Fibroblast of skin of left biceps (primary cell): ENCODE measurements around the gene AMELX.

ENCODE experiments used
- DNase-seq, 2 experiments: peaks; one replicate each; pipeline ENCODE4 v3.0.0-alpha.2; 2013; ENCODE audit warnings: low read depth in 2 of 2

The AMELX gene

GRCh38 chrX:11293113-11293512 is at the start of gene AMELX:
Gene AMELX, plus strand, starts transcription at chrX:11293413. Its CDS starts 1,376 bp downstream, at chrX:11294789.
- no peak for DNase-seq

- peak; percentile 7 to 8 for DNase-seq
Measured at GRCh38 chrX:11244636-11245035, 48.6 kb upstream of the AMELX start.

DNA sequence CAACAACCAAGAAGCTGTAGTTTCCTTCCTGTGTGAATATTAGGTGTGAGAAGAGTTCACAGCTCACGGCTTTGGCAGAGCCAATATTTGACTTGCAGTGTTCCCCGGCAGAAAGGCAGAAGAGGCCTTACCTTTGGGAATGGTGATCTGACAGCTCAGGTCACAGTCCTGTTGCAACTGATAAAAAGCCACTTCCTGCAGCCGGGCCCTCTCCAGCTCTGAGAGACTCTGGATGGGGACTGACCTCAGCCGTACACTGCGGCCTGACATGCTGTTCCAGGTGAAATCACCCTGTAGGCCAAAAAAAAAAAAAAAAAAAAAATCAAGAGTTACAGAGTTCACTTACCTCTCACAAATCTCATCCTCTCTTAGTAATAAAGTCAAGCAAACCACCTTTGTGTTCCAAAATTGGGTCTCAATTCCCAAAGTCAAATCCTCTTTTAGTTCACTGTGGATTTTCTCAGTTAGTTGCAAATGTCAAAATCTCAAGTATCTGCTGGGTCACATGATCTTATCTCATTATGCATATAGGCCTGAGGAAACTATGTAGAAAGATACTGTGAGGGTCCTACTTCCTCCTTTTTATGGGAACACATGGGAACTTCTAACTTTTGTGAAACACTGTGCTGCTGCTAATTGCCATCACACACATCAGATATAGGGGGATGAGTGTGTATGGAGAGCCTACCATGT is 38.6 kb upstream of the AMELX start:
- no peak for DNase-seq

GRCh38 chrX:11257290-11257689 is 35.9 kb upstream of the AMELX start:
- no peak for DNase-seq

- no peak for DNase-seq
Measured at GRCh38 chrX:11257711-11258110, 35.5 kb upstream of the AMELX start.

DNA sequence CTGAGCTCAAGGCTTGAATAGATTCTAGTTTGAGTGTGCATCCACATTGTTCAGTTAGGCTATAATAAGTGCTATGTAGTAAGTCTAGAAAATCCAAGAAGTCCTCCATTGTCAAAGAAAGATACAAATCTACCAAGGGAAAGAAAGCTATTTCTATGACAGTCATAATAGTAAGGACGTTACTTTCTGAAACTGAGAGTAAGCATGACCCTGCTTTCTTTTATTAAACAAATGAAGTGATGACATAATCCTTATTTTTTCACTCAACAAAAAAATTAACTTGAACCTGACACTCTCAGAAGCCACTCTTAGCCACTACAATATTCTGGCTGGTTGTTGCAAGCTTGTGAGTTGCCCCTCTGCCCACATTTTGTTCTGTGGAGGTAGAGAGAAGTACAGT is 33.8 kb upstream of the AMELX start:
- no peak for DNase-seq

DNA sequence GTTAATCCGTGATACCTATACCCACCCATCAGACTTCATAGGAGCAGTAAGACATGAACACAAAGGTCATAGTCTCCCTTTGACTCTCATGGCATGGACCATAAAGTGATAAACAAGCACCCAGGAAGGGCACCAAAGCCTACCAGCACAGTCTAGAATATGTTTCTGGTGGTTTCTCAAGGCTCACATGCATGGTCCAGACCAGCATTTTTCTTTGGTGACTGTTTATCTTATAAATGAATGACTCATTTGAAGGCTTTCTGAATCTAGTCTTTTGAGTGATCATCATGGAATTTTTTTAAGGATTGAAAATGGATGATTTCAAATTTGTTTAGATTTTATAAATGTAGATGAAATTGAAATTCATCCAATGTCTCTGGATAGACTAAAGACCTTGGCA is 32.0 kb upstream of the AMELX start:
- DNase-seq, result peak; percentile 12 to 13

DNA sequence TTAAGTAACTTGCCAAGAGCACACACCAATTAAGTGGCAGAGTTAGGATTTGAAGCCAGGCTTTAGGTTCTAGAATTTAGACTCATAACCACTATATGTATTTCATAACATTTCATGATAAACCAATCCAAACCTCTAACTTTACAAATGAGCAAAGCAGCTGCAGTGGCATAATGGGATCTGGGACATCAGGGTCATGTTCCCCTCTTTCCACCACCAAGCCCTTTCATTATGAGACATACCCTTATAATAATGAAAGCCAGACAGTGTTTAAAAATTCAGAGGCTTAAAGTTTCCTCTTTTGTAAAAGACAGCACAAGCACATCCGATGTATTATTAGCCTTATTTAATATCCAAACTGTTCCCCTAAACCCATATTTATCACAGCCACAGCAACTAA is 28.3 kb upstream of the AMELX start:
- no peak for DNase-seq

DNA sequence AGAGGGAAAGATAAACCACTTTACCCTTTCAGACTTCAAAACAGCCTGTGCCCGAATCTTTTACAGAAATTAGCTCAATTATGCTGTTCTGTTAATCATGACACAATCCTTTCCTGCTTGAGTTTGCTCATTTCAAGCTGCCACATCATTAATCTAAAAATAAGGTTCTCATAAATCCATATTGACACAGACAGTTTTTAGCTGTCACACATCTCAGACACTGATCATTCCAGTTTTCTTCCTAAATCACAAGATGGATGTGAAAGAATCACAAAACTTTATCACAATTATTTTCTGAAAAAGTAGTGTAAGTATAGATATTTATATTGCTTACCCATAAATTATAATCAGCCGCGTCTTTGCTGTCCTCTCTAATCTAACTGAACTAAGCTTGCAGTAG is 27.9 kb upstream of the AMELX start:
- DNase-seq, result no peak

GRCh38 chrX:11266573-11267003 is 26.6 kb upstream of the AMELX start:
- DNase-seq, result no peak

- DNase-seq, result peak in 1 of 2 experiments; percentile 10
Measured at GRCh38 chrX:11267425-11267824, 25.8 kb upstream of the AMELX start.

- no peak for DNase-seq
Measured at GRCh38 chrX:11269006-11269405, 24.2 kb upstream of the AMELX start.

GRCh38 chrX:11269996-11270395 is 23.2 kb upstream of the AMELX start:
- no peak for DNase-seq

DNA sequence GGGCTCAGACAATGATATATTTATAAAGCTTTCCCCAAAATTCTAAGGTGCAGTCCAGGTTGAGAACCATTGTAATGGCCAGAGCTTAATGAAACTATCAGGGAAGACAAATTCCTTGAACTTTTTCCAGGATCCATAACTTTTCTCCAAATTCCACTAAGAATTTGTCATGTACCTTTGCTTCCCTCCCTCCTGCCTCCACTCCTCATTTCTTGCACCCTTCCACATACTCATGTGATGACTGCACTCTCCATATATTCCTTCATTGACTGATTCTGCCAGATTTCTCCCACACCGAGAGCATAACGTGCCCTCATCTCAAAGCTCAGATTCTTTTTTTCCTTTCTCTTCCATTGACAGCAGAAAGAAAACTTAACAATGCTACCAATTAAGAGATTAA is 20.9 kb upstream of the AMELX start:
- DNase-seq, result no peak

- no peak for DNase-seq
Measured at GRCh38 chrX:11272863-11273262, 20.4 kb upstream of the AMELX start.

GRCh38 chrX:11273544-11273943 is 19.7 kb upstream of the AMELX start:
- DNase-seq, result peak in 1 of 2 experiments; percentile 8

DNA sequence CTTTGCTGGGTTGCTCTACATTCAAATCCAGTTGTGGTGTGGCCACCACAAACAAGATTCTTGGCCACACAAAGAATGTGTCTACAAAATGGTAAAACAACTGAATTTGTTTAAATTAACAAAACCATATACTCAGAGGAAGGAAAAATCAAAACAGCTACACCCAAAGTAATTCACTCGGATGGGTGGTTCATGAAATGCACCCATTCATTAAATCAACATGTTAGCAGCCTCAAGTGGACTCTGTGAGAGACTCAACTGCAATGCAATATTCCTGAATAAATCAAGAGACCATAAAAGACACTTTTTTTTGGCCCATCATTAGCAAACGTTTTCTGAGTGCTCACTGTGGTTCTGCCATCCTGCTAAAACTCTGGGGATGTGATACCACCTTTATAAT is 11.2 kb upstream of the AMELX start:
- DNase-seq, result no peak

GRCh38 chrX:11285651-11286050 is 7.6 kb upstream of the AMELX start:
- no peak for DNase-seq

- no peak for DNase-seq
Measured at GRCh38 chrX:11287505-11287904, 5.7 kb upstream of the AMELX start.

DNA sequence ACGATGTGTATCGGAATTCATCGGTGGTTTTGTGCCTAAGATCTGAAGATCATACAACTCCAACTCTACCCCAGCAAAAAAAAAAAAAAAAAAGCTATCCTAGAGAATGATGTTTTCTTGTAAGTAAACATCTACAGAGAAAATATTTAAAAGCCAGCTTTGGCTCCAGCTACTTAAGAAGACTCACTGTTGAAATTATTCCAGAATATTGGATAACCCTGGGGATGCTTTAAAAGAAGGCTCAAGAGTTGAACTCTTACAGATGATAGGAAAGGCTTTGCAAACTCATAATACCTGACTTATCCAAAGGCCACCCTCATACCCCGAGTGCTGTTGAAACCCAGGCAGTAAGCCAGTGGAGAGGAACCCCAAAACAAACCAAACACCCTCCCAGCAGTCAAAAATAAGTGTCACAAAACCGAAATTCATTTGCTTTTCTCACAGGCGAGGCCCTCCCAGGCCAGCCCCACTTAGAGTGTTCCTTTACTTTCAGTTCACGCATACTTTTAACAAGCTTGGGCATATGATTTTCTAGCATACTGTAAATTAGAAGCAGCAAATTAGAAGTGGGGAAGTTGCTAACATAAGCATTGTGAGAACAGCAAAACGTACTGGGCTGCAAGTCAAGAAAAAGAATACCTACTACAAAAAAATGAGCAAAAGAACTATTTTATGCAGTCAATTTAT is 2.7 kb upstream of the AMELX start:
- no peak for DNase-seq

DNA sequence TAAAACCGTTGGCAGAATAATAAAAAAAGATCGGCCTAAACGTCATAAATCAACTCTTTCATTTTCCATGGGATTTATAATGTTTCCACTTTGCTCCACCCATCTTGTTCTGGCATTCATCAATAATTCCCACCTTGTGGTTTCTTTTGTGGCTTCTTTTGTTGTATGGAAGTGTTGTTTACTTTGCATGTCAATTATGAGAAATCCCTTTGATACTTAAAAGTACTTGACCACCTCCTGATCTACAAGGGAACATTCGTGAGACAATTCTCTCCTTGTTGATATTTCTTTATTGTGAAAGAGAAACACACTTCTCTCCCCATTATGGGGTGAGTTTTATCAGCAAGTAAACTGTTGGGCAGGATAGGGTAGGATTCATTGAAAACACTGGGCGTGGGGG is 2.8 kb downstream of the AMELX start:
- DNase-seq, result no peak

- no peak for DNase-seq
Measured at GRCh38 chrX:11298600-11298999, 5.4 kb downstream of the AMELX start.

GRCh38 chrX:11304829-11305228 is 11.6 kb downstream of the AMELX start:
- no peak for DNase-seq

DNA sequence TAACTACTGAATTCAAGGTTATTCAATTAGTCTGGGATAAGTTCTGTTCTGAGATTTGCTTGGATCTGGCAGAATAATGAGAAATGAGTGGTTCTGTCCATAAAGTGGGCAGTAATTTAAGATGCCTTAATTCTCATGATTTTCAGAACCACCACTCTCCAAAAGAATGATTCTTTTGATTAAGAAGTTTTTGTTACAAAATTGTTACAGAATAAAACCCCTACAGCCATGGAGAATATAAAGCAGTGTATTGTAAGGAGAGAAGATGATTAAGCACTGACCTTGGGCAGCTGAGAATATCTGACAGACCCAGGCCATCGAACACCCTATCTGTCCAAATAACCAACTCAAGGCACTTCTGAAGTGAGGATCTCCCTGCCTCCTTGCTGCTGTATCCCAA is 12.4 kb downstream of the AMELX start:
- DNase-seq, result no peak
